ENCODE data around the gene VEGFB.

Gene VEGFB

DNA sequence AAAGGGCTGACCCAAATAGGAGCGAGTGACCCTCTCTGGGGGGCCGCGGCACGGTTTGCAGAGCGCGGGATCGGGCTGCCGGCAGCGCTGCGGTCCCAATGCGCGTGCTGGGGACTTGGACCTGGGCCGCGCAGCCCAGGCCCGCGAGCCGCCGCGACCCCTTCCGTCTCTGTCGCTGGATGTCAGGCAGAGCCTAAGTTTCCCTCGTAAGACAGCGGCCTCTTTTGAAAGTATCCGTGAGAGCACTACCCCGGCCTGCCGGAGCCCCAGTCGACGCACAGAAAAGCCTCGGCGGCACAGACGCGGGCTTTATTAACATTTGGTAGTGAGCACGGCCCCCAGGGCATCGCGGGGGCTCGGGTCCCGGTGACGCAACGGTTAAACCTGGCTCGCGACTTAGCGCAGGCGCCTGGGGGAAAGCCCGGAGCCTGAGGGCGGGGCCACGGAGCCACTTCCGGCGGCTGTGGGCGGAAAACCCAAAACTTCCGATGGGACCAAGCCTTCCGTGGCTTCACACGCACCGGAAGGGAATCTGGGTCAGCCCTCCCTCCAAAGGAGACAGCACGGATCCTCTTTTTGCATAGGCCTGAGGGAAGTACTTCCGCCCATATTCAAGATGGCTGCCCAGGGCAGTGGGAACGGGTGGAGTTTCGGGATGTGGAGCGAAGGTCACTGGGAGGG, 35.3 kb downstream of the VEGFB start:
- 0 out of 2 replicates have a peak, but pooled peaks have one; percentile 31 for TF ChIP-seq ZFX (IDR thresholded peaks at IDR 0.05)
- TF ChIP-seq, protein P1, sequence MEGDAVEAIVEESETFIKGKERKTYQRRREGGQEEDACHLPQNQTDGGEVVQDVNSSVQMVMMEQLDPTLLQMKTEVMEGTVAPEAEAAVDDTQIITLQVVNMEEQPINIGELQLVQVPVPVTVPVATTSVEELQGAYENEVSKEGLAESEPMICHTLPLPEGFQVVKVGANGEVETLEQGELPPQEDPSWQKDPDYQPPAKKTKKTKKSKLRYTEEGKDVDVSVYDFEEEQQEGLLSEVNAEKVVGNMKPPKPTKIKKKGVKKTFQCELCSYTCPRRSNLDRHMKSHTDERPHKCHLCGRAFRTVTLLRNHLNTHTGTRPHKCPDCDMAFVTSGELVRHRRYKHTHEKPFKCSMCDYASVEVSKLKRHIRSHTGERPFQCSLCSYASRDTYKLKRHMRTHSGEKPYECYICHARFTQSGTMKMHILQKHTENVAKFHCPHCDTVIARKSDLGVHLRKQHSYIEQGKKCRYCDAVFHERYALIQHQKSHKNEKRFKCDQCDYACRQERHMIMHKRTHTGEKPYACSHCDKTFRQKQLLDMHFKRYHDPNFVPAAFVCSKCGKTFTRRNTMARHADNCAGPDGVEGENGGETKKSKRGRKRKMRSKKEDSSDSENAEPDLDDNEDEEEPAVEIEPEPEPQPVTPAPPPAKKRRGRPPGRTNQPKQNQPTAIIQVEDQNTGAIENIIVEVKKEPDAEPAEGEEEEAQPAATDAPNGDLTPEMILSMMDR (conservative IDR thresholded peaks at IDR 0.05), result no peak
- H3K27ac ChIP-seq, result peak overlapping the region; percentile 95

DNA sequence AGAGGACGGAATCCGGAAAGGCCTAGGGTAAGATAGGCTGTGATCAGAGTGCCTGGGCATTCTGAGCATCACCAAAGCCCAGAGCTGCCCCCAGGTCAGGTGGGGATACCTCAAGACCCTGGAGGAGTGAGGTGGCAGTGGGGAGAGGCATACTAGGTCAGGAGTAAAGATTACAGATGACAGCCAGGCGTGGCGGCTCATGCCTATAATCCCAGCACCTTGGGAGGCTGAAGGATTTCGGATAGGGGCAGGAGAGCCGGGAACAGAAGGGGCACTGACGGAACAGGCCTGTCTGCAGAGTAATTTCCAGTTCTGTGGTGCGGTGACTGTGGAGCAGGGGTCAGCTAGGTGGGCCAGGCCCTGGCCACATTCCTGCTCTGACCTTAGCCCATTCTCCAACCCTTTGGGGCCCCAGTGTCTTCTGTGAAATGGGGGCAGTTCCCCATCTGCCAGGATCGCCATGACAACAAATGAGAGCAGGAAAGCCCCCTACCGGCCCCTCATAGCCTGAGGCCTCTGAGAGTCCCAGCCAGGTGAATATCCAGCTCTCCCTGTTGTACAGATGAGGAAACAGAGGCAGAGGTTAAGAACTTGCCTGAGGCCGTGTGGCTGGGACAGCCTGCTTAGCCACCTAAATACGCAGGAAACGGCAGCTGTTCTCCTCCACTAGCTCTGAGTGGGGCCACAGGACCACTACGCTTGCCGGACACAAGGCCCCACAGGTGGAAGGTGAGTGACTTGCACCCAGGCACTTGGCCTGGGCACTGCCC, 40.8 kb downstream of the VEGFB start:
- no peak for TF ChIP-seq ZFX (IDR thresholded peaks at IDR 0.05)
- TF ChIP-seq, protein P1 (conservative IDR thresholded peaks at IDR 0.05), result no peak
- H3K27ac ChIP-seq, result no peak overlapping the region

DNA sequence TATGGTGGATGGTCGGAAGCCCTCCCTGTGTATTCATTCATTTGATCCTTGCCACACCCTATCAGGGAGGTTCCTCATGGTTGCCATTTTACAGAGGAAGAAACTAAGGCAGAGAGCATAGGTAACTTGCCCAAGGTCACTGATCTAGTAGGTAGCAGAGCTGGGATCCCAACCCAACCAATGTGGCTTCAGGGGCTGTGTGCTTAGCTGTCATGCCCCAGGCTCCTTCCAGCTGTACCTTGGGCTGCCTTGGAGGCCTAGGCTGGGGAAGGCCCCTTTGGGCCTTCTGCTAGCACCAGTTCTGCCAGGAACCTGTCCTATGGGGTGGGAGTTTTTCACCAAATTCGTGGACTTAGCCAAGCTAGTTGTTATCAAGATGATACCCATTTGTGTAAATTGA, 41.5 kb downstream of the VEGFB start:
- TF ChIP-seq, protein P1 (conservative IDR thresholded peaks at IDR 0.05), result no peak
- TF ChIP-seq ZFX (IDR thresholded peaks at IDR 0.05), result no peak
- no peak overlapping the region for H3K27ac ChIP-seq

DNA sequence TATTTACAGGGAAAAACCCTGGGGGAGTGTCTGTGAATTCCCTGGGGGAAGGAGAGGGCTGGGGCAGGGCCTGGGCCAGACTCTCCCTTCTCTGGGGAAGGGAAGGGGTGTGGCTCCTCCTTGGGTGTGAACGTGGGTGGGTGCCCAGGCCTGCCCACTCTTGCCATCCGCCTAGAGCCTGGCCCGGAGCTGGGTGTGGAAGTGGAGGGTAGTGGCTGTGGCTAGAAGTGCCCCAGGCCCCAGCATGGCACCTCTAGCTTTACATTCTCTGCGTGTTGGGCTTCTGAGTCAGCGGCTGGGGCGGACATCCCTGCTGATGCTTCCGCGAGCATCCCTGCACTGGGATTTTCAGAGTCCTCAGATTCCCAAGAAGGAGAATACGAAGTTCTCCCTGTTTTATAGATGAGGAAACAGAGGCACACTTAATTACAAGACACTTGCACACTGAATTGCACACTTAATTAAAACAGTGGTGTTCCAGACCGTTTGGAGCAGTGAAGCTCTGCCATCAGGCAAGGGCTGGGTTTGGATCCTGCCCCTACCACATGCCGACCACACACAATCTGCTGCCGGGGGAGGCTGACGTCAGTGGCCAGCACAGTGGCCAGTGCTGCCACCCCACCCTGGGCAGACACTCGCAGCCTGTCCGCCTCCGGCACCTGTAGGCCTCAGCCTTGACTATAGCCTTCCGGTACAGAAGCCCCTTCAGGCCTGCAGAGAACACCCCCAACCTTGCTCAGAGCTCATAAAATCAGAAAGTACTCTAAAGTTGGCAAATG, 42.5 kb downstream of the VEGFB start:
- no peak for TF ChIP-seq ZFX (IDR thresholded peaks at IDR 0.05)
- TF ChIP-seq, protein P1 (conservative IDR thresholded peaks at IDR 0.05), result no peak
- no peak overlapping the region for H3K27ac ChIP-seq

DNA sequence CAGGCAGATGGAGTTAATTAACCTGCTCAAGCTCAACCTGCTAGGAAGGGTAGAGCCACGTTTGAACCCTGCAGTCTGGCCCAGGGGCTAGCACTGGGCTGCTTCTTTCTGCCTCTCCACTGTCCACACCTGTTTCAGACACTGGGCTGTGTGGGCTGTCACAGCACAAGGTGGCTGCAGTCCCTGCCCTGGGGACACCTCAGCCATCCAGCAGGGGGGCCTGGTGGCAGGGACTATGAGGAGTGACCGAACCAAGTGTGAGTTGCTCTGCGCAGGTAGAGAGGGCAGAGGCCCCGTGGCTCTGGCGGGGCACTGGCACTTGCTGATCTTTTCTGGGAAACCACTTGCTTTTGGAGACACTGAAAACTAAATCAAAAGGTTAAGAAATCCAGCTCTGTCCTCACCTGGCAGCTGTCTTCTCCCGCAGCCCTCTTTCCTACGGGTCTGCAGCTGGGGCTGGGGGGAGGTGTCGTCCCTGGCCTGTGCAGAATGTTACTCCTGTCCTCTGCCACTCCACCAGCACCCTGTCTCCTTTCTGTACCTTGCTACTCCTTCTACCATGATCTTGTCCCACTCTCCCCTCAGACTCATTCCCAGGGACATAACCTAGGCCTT, 44.3 kb downstream of the VEGFB start:
- no peak overlapping the region for H3K27ac ChIP-seq
- TF ChIP-seq, protein P1 (conservative IDR thresholded peaks at IDR 0.05), result no peak
- TF ChIP-seq ZFX (IDR thresholded peaks at IDR 0.05), result no peak

DNA sequence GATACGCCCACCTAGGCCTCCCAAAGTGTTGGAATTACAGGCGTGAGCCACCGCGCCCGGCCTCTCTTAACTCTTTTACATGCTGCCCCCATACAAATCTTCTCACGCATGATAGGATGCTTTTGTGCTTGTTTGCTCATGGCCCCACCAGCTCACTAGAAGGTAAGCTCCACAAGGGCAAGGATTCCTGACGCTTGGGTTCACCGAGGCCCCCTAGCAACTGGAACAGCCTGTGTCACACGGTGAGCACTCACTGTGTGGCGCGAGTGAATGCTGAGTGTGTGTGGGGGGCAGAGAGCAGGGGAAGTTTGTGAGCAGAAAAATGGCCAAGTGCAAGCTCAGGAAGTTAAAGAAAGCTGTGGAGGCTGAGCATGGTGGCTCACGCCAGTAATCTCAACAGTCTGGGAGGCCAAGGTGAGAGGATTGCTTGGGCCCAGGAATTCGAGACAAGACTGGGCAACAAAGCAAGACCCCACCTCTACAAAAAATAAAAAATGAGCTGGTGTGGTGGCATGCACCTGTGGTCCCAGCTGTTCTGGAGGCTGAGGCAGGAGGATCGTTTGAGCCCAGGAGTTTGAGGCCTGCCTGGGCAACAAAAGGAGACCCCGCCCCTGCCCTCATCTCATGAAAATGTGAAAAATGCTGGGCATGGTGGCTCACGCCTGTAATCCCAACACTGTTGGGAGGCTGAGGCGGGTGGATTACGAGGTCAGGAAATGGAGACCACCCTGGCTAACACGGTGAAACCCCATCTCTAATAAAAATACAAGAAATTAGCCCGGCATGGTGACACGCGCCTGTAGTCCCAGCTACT, 47.8 kb downstream of the VEGFB start:
- H3K27ac ChIP-seq, result no peak overlapping the region
- TF ChIP-seq, protein P1 (conservative IDR thresholded peaks at IDR 0.05), result no peak
- no peak for TF ChIP-seq ZFX (IDR thresholded peaks at IDR 0.05)

Data from C4-2B (cell line).